Right lung (tissue), 5 donors: ENCODE measurements around the gene GCSH. TPM values are rescaled to one million over a fixed set of nuclear protein-coding genes. Genes with fewer than 3 reads are reported as not detected.

Source experiments
- DNase-seq, 2 donors: peaks; one replicate each; pipeline ENCODE4 v3.0.0-alpha.2; 2013
- polyA plus RNA-seq, 5 donors: library from polyadenylated mRNA; unstranded; fragments of 120-200 nt; gene quantifications; one replicate each; pipeline versions ENCODE4 v1.2.1 to v1.2.3, GENCODE V29; 2013; ENCODE audit warnings: inconsistent platforms in 1 of 5, low replicate concordance in 1 of 5; ENCODE audit not compliant: insufficient read length in 5 of 5, insufficient read depth in 1 of 5

Gene GCSH
- polyA plus RNA-seq, 5 donors = 64.4 to 95.7 (median 72.7) TPM

- no peak for DNase-seq
These were observed 35.5 kb downstream of the GCSH start for GRCh38 chr16:81060576-81061306.

GRCh38 chr16:81053761-81054160, 42.4 kb downstream of the GCSH start:
- no peak for DNase-seq

- DNase-seq = no peak
These were observed 53.4 kb downstream of the GCSH start for GRCh38 chr16:81042821-81043220.

GRCh38 chr16:81041696-81042095, 54.5 kb downstream of the GCSH start:
- DNase-seq = no peak

- no peak for DNase-seq
These were observed 55.4 kb downstream of the GCSH start for GRCh38 chr16:81040842-81041241.

GRCh38 chr16:81040131-81040530, 56.1 kb downstream of the GCSH start:
- DNase-seq = no peak

GRCh38 chr16:81036751-81037350, 59.3 kb downstream of the GCSH start:
- no peak for DNase-seq

GRCh38 chr16:81035975-81036750, 60.0 kb downstream of the GCSH start:
- peak; percentile 19 to 37 for DNase-seq

GRCh38 chr16:81035398-81035974, 60.7 kb downstream of the GCSH start, which contains the start of gene ATMIN:
TSS of gene ATMIN (plus strand) at chr16:81035842. CDS start at chr16:81035871, 29 bp downstream.
- DNase-seq = peak; percentile 81 to 85

Other genes with a start within 250 kb of the GCSH start
- 10 to 100 TPM; 37.4 to 60.7 (median 47.1) TPM for gene CMC2, start 89.5 kb downstream of the GCSH start, polyA plus RNA-seq
- 10 to 100 TPM; 14.1 to 35.8 (median 19.2) TPM for gene CENPN, start 89.2 kb downstream of the GCSH start, polyA plus RNA-seq
- gene ATMIN, start 60.6 kb downstream of the GCSH start, polyA plus RNA-seq = 10 to 100 TPM; 29.8 to 51.0 (median 39.9) TPM
- gene C16orf46, start 19.2 kb downstream of the GCSH start, polyA plus RNA-seq = 1 to 10 TPM; 1.6 to 2.5 (median 1.9) TPM
- under 1 TPM; 0.40 to 0.84 (median 0.58) TPM for gene BCO1, start 142.3 kb upstream of the GCSH start, polyA plus RNA-seq
- gene GAN, start 218.6 kb upstream of the GCSH start, polyA plus RNA-seq = 1 to 10 TPM; 2.3 to 4.2 (median 3.4) TPM